Stimulated activated CD8-positive, alpha-beta memory T cell treated with anti-CD3 and anti-CD28 coated beads, Interleukin-15, amount 100 ng/mL, for 4 hours (primary cell): ENCODE results near the gene BZW1.
A peak's percentile ranks its signal among the peaks of the same experiment; 100 is the strongest.
"Not testable (repeated sequence)": the region's sequence is repeated elsewhere in the genome, so short reads cannot be mapped to it uniquely, and the experiment has no call there.

Source experiments
- DNase-seq, 2 donors: peaks; one replicate each; pipeline ENCODE4 v3.0.0-alpha.2; 2020; ENCODE audit warnings: low read depth in 2 of 2

Gene BZW1

DNA sequence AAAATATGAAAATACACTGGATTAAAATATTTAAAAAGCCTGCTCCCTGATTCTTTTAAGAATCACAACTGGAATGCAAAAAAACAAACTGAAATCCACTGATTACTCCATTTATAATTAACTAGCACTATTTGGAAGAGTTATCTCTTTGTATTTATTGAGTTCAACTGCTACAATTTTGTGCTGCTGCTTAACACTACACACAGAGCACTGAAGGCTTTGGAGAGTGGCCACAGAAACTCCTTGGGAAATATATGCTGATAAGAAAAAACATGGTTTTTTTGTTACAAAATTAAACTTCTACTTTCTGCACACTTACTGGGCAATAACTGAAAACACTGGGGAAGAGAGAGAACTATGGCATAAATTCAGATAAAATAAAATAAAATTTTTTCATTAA, 19.8 kb upstream of the BZW1 start:
- DNase-seq = no peak

DNA sequence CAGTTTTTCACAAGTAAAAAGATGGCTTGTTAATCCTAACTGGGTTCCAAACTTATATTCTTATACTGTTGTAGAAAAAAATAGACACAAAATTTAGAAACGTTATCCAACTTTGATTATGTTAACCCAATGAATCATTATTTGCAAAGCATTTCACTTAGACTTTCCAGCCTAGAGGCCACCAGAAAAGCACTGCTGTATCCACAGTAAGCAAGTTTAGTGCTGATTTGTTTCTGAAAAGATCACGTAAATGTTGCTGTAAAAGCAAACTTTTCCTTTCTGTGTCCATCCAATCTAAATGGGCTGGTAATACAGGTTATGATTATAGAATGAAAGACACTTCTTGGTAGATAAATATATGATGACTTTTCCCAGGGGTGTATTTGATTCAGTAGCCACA, 17.6 kb upstream of the BZW1 start:
- DNase-seq = no peak

DNA sequence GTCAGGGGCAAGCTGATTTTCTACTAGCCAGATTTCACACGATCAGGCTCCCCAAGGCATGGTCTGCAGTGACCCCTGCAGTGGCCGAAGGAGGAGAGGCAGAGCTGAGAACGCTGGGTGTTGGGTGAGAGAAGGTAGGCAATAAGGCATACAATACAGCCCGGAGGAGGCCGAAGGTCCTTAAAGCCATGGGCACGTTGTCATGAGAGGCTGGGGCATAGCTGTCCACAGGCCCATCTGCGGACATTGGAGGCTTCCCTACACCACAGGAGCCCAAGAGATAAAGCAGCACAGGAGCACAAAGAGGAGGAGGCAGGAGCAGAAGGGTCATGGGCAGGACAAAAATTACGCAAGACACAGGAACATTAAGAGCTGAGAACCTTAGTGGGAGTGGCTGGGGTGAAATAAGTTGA, 16.7 kb upstream of the BZW1 start:
- no peak for DNase-seq

DNA sequence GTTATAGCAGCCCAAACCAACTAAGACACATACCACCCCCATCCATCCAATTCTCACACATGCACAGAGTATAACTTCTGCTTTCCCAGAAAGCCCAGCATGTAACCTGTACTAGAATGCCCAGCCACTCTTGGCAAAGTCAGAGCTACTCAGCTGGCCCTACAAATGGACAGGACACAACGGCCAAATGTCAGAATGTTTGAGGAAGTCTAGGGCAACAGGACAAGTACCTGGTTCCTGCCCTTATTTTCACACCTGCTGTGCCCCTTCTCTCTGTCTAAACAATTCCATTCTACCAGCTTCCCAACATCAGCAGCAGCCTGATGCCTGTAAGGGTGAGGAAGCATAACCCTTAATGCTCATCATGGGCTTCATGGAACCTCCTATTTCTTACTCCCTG, 15.1 kb upstream of the BZW1 start:
- DNase-seq = no peak

DNA sequence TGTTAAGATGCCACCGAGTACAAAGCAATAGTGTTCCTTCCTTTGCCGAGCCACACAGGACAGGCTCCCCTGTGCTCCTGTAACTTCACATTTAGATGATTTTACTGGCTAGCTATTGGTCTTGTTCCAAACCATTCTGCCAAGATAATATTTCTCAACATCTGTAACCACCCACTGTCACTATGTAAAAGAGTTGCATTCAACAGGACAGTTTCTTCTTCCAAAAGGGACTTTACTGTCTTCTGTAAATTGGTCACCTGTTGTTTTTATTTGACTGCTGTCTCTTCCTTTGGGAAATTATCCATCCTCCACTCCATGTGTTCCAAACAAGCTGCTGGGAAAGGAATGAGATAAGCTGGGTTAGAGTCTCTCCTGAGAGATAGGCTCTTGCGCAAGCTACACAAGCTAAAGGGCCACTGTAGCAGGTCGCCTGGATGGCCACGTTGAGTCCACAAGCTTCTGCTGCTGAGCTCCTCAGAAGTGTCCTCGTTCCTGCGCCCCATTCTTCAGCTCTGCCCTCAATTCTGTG, 14.4 kb upstream of the BZW1 start:
- no peak for DNase-seq

DNA sequence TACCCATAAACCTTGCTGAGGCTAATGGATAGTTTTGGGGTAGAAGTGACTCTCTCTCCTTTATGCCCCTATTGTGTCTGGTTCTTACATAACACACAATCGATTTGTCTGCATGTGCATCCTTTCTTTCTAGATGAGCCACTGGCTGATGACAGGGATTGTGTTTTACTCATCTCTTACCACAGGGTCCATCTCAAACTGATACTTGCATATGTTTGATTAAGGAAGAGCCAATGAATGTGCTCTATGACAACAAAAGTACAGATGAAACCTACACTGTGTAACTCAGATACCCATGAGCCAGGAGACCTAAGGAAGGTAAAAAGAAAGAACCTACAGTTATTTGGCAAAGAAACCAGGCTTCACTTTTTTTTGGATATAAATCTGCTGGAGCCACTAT, 13.2 kb upstream of the BZW1 start:
- DNase-seq = no peak

DNA sequence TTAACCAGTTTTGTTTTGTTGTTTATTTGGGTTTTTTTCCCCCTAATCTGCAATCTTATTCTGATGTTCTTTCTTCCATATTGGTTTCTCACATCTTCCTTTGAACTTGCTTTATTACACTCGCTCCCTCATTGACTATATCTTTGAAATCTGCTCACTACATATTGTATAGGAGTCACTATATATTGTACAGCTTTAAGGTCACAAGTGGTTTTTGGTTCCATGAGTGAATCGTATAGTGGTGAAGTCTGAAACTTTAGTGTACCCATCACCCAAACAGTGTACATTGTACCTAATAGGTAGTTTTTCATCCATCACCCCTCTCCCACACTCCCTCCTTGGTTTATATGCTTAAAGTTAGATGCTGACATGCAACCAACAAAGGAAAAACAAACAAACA, 11.3 kb upstream of the BZW1 start:
- DNase-seq = no peak

DNA sequence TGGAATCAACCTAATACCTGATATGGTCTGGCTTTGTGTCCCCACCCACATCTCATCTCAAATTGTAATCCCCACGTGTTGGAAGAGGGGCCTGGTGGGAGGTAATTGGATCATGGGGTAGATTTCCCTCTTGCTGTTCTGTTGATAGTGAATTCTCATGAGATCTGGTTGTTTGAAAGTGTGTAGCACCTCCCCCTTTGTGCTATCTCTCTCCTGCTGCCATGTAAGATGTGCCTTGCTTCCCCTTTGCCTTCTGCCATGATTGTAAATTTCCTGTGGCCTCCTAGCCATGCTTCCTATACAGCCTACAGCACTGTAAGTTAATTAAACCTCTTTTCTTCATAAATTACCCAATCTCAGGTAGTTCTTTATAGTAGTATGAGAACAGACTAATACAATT, 10.3 kb upstream of the BZW1 start:
- DNase-seq = not testable (repeated sequence)

DNA sequence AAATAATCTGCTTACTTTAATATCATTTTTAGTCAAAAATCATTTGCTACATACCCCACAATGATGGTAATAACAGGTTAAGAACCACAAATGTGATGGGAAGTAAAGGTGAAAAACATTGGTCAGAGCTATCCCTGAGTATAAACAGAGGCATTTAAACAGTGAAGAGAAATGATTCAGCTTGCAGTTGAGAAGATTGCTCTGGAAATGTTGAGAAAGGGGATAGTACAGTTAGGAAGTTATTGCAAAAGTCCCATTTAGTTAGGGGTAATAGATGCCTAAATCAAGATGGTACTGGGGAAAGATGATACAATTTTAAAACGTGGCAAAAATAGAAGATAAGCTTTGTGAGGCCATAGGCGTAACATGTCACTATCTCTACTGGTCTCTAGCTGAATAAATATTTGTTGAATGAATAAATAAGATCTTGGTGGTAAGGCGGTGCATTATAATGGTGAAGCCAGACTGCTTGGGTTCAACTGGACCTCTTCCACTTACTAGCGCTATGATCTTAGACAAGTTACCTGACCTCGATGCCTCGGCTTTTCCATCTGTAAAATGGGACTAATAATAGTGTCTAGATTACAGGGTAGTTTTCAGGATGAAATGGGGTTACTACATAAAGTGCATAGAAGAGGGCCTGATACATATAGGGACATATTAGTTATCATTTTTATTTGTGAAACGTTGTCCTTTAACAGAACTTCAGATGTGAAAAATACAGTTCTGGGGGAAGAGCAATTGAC, 2.0 kb upstream of the BZW1 start:
- no peak for DNase-seq

DNA sequence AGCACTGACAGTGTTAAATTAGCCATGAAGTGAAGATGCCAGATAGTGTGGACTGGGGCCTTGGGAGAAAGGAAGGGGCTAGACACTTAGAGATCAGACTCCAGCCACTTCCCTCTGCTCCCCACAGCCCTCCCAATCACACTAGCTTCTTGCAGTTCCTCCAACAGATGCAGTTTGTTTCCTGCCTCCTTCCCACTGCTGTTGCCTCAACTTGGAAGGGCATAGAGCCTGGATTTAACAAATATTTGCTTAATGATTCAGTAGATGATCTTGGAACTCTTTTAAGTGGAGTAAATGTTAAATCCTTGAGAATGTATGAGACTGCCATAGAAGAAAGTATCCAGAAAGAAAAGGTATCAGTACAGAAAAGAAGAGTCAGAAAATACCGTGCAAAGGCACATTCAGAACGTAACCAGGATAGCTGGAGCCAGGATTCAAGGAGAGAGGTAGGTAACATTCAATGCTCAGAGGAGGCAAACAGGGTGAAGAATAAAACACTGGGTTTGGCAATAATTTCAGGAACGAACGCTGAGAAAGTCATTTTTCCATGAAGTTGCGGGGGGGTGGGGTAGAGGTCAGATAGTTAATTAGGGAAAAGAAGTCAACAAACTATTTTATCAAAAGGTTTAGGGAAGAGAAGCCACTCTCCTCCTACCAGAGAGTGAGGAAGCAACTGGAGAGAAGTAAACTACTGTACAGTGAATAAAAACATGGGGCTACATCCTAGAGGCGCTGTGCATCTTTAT, 1.3 kb upstream of the BZW1 start:
- DNase-seq = no peak

DNA sequence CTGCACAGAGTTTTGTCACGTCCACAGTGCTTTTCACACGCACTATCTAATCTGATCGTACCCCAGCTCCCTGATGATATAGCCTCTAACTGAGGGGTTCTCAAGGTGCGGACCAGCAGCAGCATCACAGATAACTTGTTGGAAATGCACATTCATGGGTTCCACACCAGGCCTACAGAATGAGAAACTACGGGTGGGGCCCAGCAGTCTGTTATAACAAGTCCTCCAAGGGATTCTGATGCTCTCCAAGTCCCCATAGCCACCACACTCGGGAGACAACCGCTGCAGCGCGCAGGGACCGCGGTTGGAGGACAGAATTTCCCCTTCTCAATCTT, 745 bp upstream of the BZW1 start:
- no peak for DNase-seq

DNA sequence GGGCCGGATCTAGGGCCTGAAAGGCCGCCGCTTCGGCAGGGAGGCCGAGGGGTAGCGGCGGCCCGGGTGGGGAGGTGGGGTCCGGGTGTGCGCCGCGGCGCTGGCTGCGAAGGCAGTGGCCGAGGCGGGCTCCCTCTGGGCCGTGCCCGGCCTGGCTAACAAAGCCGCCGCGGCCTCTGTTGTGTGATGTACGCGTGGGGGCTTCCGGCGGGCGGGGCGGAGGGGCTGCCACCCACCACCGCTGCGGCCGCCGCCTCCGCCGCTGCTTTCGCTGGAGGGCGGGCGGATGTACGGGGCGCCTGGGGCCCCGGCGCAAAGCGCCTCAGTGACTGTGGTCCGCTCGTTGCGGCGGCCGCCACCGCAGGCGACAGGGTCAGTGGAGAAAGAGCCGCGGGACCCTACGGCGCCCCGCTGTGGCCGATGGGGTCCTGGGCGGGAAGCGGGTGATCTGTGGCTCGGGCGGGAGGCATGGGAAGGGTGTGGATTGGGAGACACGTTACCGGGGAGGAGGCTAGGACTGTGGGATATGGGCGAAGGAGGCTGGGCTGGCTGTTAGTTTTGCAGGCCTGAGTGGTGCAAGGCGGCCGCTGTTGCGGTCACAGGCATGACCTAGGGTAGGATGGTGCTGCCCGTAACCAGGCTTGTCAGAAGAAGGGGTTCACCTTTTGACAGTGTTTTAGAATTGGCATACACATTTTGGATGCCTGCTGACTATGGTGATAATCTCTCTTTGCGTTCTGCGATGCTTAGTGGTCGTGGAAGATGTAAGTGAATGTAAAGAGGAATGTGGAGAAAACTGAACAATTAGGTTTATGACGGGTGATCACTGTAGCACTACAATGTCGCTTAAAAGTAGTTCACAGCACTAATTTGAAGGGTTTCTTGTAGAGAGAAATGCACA, 662 bp downstream of the BZW1 start:
- DNase-seq = peak; percentile 39 to 60

DNA sequence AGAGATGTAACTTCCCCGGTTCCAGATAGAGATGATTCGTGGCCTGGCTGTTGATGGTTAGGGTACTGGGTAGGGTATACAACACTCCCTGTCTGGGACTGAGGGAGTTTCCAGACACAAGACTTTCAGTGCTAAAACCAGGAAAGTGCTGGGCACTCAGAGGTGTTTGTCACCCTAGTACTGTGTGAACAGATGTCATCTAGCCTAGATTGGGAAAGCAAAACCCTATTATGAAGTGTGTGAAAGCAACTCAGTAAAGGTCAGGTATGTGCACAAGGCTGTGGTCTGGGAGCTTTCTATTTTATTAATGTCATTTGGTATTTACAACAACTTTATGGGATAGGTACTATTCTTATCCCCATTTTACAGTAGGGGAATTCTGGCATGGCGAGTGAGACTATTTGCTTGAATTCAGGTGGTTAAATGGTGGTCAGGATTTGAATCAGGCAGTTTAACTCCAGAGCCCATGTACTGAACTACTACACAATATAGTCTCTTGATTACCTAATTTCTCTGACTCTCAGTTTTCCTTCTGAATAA, 2.6 kb downstream of the BZW1 start:
- DNase-seq = no peak

DNA sequence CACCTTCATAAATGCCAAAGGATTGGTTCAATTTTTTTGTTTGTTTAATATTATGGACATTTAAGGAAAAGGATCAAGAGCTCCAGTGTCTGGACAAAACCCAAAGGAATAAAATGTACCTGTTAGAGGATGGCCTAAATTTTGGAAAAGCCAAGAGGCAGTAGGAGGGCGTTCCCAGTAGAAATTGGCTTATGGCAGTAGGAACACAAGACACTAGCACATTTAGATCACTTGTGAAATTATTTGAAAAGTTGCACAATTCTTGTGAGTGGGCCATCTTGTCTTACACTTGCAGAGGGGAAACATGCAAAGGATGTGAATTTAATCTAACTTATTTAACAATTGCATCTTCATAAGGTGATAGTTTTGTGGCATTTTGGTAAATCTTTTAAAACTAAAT, 3.2 kb downstream of the BZW1 start:
- no peak for DNase-seq

DNA sequence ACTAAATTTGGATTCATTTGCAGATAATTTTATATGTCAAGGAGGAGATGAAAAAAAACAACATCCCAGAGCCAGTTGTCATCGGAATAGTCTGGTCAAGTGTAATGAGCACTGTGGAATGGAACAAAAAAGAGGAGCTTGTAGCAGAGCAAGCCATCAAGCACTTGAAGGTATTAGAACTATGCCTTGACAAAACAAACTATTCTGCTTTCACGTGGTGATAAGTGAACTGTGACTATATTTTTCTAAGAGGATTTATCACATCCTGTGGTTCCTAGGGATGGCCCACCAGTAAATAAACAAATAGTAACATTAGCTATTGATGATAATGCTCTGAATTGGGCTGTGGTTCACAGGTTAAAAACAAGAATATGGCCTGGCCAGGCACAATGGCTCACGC, 7.0 kb downstream of the BZW1 start:
- DNase-seq = not testable (repeated sequence)

DNA sequence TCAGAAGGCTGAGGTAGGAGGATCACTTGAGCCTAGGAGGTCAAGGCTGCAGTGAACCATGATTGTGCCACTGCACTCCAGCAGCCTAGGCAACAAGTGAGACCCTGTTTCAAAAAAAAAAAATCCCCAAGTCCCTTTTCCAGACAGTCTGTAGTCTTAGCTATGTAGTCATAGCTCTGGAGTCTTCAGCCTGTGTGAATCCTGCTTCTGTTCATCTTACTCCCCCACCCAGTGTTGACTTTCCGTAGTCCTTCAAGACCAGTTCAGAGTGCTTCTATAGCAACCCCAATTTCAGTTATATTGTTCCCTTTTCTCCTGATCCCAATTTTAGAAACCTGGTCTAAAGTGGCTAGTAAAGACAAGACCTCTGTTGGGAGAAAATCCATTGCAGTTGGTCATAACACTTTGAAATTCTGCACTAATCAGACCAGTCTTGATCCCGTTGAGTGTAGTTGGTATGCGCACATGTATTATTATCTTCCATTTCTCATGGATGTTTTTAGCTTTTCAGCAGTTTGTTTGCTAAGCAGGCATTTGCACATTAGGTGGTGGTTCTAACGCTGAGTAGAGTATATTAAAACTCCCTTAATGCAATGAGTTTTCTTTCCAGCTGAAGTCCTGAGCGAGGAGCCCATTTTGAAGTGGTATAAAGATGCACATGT, 9.0 kb downstream of the BZW1 start:
- no peak for DNase-seq

DNA sequence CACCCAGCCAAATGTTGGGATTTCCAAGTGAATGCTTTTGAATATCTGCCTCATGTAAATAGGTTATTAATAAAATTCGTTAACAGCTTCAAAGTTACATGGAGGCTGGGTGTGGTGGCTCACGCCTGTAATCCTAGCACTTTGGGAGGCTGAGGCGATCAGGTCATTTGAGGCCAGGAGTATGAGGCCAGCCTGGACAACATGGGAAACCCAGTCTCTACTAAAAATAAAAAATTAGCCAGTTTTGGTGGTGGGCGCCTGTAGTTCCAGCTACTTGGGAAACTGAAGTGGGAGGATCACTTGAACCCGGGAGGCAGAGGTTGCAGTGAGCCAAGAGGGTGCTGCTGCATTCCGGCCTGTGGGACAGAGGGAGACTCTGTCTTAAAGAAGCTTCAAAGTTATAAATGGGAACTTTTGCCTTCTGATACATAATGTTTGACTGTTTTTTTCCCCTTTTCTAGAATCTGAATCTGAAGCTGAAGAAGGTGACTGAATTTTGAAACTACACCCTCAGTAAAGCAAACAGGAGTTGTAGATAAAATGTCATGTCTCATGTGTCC, 10.1 kb downstream of the BZW1 start:
- no peak for DNase-seq

DNA sequence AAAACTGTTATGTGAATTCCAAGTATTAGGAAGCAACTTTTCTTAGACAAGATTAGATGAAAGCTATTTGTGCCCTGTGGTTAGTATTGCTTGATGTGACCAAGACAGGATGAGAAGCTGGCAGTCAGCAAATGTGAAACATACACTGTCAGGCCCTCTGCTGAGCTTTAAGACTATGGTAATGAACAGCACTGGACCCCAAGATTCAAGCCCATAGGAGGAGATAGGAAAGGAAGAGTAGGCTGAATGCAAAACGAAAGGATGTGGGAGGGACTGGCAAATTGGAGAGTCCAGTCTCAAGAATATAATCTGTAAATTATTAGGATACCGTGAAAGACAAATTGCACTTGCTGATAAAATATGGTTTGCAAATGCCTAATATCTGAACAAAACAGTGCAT, 16.4 kb downstream of the BZW1 start:
- no peak for DNase-seq

DNA sequence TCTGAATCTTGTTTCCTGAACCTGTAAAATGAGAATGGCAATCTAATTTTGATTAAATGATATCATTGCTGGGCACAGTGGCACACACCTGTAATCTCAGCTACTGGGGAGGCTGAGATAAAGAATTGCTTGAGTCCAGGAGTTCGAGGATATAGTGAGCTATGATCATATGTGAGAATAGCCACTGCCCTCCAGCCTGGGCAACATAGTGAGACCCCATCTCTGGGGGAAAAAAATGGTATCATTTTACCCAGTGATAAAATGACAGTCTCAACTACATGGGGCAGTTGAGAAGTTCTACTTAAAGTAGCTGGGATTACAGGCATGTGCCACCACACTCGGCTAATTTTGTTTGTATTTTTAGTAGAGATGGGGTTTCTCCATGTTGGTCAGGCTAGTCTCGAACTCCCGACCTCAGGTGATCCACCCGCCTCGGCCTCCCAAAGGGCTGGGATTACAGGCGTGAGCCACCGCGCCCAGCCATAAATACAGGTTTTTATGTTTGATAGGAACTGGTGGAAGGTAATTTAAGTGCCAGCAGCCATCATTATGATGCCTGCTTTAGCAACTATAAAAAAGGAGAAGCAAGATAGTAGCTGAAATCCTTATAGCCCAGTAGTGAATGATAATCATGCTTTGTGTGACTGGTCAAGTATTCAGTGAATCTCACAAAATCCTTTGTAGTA, 17.0 kb downstream of the BZW1 start:
- no peak for DNase-seq

DNA sequence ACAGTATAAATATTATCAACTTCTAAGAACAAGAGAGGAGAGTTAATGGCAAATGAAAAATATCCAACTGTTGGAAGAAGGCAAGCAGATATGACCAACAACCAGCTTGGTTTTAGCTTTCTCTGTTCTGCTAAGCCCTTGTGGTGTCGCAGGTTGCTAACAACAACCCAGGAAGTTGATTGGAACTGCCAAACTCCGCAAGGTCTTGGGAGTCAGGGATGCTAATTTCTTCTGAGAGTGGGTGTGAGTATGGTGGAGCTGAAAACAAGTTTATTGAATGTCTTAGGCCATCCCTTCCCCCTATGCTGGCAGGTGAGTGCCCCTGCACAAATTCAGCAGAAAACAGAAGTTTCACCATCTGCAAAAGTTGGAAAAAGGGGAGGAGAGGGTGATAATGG, 17.5 kb downstream of the BZW1 start:
- DNase-seq = no peak

DNA sequence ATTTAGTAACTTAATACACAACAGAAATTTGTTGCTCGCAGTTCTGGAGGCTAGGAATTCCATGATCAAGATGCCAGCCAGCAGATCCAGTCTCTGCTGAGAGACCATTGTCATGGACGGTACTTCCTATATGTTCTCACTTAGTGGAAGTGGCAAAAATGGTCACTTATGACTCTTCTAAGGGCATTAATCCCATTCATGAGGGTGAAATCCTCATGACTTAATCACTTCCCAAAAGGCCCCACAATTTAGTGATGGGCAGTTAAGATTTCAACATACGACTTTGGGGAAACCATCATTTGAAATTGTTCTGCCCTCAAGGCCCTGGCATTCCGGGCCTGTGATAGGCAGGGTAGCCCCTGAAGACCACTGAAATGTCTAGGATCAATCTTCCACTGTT, 23.0 kb downstream of the BZW1 start:
- DNase-seq = no peak
